Neural progenitor cell (in vitro differentiated cells): ENCODE measurements around the gene HSD17B8. TPM values are rescaled to one million over a fixed set of nuclear protein-coding genes. Genes with fewer than 3 reads are reported as not detected.

Experiments
- DNase-seq: peaks from one replicate; pipeline ENCODE4 v3.0.0-alpha.2; 2016; ENCODE audit warnings: low spot score
- H2AFZ ChIP-seq: fragments of 200-600 bp; sonication (generic); replicated peaks from 2 replicates; pipeline ENCODE4 v1.6.1; 2016; ENCODE audit warnings: antibody characterized with exemption
- H3F3A ChIP-seq: fragments of 200-600 bp; sonication (generic); 2 replicates; pipeline ENCODE4 v1.6.1; 2016; ENCODE audit warnings: antibody characterized with exemption, low read depth
- H3K27ac ChIP-seq: fragments of 200-600 bp; sonication (generic); 2 replicates; pipeline ENCODE4 v1.5.1; 2016; ENCODE audit warnings: mild to moderate bottlenecking
- H3K27me3 ChIP-seq: fragments of 200-600 bp; sonication (generic); 2 replicates; pipeline ENCODE4 v1.6.1; 2016; ENCODE audit warnings: mild to moderate bottlenecking, moderate library complexity
- H3K36me3 ChIP-seq: fragments of 200-600 bp; sonication (generic); 2 replicates; pipeline ENCODE4 v1.5.1; 2016
- H3K4me1 ChIP-seq: fragments of 200-600 bp; sonication (generic); 2 replicates; pipeline ENCODE4 v1.6.1; 2016; ENCODE audit warnings: mixed run types
- H3K4me2 ChIP-seq: fragments of 200-600 bp; sonication (generic); 2 replicates; pipeline ENCODE4 v1.6.1; 2016
- H3K4me3 ChIP-seq: fragments of 200-600 bp; sonication (generic); 2 replicates; pipeline ENCODE4 v1.5.1; 2016
- H3K79me2 ChIP-seq: fragments of 200-600 bp; sonication (generic); 2 replicates; pipeline ENCODE4 v1.6.1; 2016; ENCODE audit warnings: low read depth
- H3K9ac ChIP-seq: fragments of 200-600 bp; sonication (generic); 2 replicates; pipeline ENCODE4 v1.6.1; 2016
- H3K9me3 ChIP-seq: fragments of 200-600 bp; sonication (generic); 2 replicates; pipeline ENCODE4 v1.5.1; 2016; ENCODE audit warnings: low read depth
- H4K20me1 ChIP-seq: fragments of 200-600 bp; sonication (generic); 2 replicates; pipeline ENCODE4 v1.6.1; 2016; ENCODE audit warnings: low read depth
- H3K27ac Mint-ChIP-seq: 3 replicates; pipeline ENCODE4 v1.8.0; 2021; ENCODE audit warnings: mixed read lengths
- H3K27me3 Mint-ChIP-seq: 2 replicates; pipeline ENCODE4 v1.8.0; 2022; ENCODE audit warnings: low read depth, mild to moderate bottlenecking, inconsistent platforms, moderate library complexity, mixed read lengths; ENCODE audit not compliant: insufficient read depth
- H3K36me3 Mint-ChIP-seq: 3 replicates; pipeline ENCODE4 v1.8.0; 2021; ENCODE audit warnings: mixed read lengths
- H3K4me1 Mint-ChIP-seq: 3 replicates; pipeline ENCODE4 v1.8.0; 2021; ENCODE audit warnings: mixed read lengths
- H3K4me3 Mint-ChIP-seq: 3 replicates; pipeline ENCODE4 v1.8.0; 2021; ENCODE audit warnings: mild to moderate bottlenecking, moderate library complexity, mixed read lengths
- H3K9me3 Mint-ChIP-seq: 3 replicates; pipeline ENCODE4 v1.8.0; 2020; ENCODE audit warnings: mixed read lengths
- EZH2 ChIP-seq: fragments of 200-600 bp; sonication (generic); IDR thresholded peaks from 2 replicates; pipeline ENCODE4 v1.6.1; 2017; ENCODE audit warnings: antibody characterized with exemption, mild to moderate bottlenecking, moderate library complexity
- EZH2phosphoT487 ChIP-seq: fragments of 200-600 bp; sonication (generic); IDR thresholded peaks from 2 replicates; pipeline ENCODE4 v1.6.1; 2017; ENCODE audit warnings: antibody characterized with exemption
- total RNA-seq: library from RNA; depleted of rRNA; stranded (reverse); fragments of >200 nt; gene quantifications from 2 replicates; pipeline ENCODE4 v1.2.3, GENCODE V29; 2015; ENCODE audit warnings: low replicate concordance
- TF ChIP-seq, protein P1 (sequence below): fragments of 200-600 bp; sonication (generic); IDR thresholded peaks from 2 replicates; pipeline ENCODE4 v1.5.1; 2017; ENCODE audit warnings: antibody characterized with exemption, mild to moderate bottlenecking

Gene HSD17B8
- total RNA-seq, 1 donor from 2014 or later, result 4.8 TPM

DNA sequence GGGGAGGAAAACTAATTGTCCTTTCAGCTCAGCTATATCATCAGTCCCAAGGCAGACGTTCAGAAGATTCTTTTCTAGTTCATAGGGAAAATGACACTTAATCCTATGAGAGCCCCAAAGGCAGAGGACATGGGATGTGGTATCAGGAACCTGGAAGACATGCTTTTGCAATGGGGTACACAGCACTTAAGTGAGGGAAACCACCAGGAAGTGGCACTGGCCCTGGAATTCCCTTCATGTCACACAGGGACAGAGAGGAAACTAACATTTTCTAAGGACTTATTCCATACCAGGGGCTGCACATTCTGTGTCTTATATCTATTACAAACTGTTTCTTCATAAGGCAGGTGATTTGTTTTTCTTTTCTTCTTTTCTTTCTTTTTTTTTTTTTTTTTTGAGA lies 39.0 kb downstream of the HSD17B8 start:
- Histone ChIP-seq H3K4me2 (no peak overlapping the region), H3F3A (peaks cover 4% of the 10 kb centered on the region), H2AFZ (no peak overlapping the region), H3K36me3 (no peaks in the 10 kb centered on the region), H3K9ac (no peak overlapping the region), H3K9me3 (no peaks in the 10 kb centered on the region), H3K79me2 (no peaks in the 10 kb centered on the region), H3K4me3 (no peak overlapping the region), H3K27ac (no peak overlapping the region), H3K4me1 (peaks cover 1% of the 10 kb centered on the region), H3K27me3 (peaks cover 75% of the 10 kb centered on the region), H4K20me1 (peaks cover 1% of the 10 kb centered on the region)
- Mint-ChIP-seq H3K27ac (no peak overlapping the region), H3K4me3 (no peak overlapping the region), H3K4me1 (peaks cover 10% of the 10 kb centered on the region), H3K36me3 (no peaks in the 10 kb centered on the region), H3K9me3 (no peaks in the 10 kb centered on the region), H3K27me3 (peaks cover 18% of the 10 kb centered on the region)
- TF ChIP-seq EZH2, result no peak
- TF ChIP-seq, protein P1, sequence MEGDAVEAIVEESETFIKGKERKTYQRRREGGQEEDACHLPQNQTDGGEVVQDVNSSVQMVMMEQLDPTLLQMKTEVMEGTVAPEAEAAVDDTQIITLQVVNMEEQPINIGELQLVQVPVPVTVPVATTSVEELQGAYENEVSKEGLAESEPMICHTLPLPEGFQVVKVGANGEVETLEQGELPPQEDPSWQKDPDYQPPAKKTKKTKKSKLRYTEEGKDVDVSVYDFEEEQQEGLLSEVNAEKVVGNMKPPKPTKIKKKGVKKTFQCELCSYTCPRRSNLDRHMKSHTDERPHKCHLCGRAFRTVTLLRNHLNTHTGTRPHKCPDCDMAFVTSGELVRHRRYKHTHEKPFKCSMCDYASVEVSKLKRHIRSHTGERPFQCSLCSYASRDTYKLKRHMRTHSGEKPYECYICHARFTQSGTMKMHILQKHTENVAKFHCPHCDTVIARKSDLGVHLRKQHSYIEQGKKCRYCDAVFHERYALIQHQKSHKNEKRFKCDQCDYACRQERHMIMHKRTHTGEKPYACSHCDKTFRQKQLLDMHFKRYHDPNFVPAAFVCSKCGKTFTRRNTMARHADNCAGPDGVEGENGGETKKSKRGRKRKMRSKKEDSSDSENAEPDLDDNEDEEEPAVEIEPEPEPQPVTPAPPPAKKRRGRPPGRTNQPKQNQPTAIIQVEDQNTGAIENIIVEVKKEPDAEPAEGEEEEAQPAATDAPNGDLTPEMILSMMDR, result no peak
- TF ChIP-seq EZH2phosphoT487, result no peak
- DNase-seq, result no peak

DNA sequence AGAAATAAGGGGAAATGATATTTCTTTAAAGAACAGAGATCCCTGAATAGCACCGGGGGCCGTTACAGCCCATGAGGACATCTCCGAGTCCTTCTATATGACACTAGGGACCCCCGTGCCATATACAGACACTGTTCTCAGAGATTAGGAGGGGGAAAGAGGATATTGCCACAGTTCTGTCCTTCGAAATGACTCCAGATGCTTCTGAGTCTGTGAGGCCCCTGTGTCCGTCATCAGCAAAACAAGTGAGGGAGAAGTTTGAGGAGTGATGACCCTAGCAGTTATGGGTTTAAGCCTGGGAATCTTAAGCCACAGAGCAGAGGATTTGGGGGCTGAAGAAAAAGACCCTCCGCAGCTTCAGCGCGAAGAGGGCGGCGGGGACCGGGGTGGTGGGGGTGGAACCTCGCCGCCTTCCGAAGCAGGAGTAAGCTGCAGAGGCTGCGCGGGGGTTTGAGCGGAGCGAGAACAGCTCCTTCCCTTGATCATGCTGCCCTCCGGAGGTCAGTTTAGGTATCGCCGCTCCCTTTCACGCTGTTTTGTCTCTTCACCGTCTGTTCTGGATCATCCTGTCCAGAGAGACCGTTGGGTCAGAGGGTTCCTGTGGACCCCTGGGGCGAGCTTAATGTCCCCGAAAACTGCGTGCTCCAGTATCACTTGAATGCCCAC lies 43.7 kb downstream of the HSD17B8 start:
- Histone ChIP-seq H3K4me1 (peaks cover 6% of the 10 kb centered on the region), H3K79me2 (no peaks in the 10 kb centered on the region), H2AFZ (peak overlapping the region; percentile 95), H3K36me3 (no peaks in the 10 kb centered on the region), H3K9me3 (no peaks in the 10 kb centered on the region), H4K20me1 (peaks cover 6% of the 10 kb centered on the region), H3K9ac (no peak overlapping the region), H3K4me2 (peak overlapping the region; percentile 80), H3K27me3 (peaks cover 50% of the 10 kb centered on the region), H3K4me3 (peak overlapping the region; percentile 49), H3K27ac (no peak overlapping the region), H3F3A (peaks cover 20% of the 10 kb centered on the region)
- DNase-seq, result peak; percentile 94
- Mint-ChIP-seq H3K27ac (peak overlapping the region; percentile 47), H3K4me1 (peaks cover 27% of the 10 kb centered on the region), H3K27me3 (peaks cover 5% of the 10 kb centered on the region), H3K4me3 (peak overlapping the region; percentile 88), H3K36me3 (peaks cover 13% of the 10 kb centered on the region), H3K9me3 (no peaks in the 10 kb centered on the region)
- no peak for TF ChIP-seq EZH2
- TF ChIP-seq, protein P1, result peak; percentile 86

DNA sequence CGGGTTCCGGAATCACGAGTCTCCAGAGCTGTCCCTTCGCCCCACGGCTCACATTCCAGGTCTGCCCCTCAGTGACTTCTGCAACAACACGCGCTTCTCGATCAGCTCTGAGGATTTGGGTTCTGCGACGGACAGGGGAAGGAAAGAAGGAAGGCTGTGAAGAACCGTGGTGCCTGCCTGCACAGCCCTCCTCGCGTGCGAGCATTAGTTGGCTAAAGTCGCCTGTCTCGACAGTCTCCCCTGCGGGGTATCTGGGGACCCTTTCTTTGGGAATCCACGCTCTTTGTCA lies 44.1 kb downstream of the HSD17B8 start:
- Mint-ChIP-seq H3K27me3 (peaks cover 5% of the 10 kb centered on the region), H3K9me3 (no peaks in the 10 kb centered on the region), H3K27ac (peak overlapping the region; percentile 47), H3K36me3 (peaks cover 13% of the 10 kb centered on the region), H3K4me1 (peaks cover 27% of the 10 kb centered on the region), H3K4me3 (peak overlapping the region; percentile 88)
- Histone ChIP-seq H2AFZ (no peak overlapping the region), H3K27me3 (peaks cover 45% of the 10 kb centered on the region), H3K9ac (no peak overlapping the region), H3F3A (peaks cover 20% of the 10 kb centered on the region), H3K36me3 (no peaks in the 10 kb centered on the region), H3K9me3 (no peaks in the 10 kb centered on the region), H4K20me1 (peaks cover 6% of the 10 kb centered on the region), H3K4me2 (peak overlapping the region; percentile 80), H3K4me1 (peaks cover 6% of the 10 kb centered on the region), H3K4me3 (peak overlapping the region; percentile 49), H3K27ac (no peak overlapping the region), H3K79me2 (no peaks in the 10 kb centered on the region)
- peak; percentile 32 for TF ChIP-seq EZH2
- TF ChIP-seq, protein P1, result no peak
- peak; percentile 41 for DNase-seq
